ENCODE results near the gene RNPS1. TPM values are rescaled to one million over a fixed set of nuclear protein-coding genes. Genes with fewer than 3 reads are reported as not detected.

RNPS1 gene
- total and polyA plus RNA-seq, 9 of the 15 experiments (the other 6 are each of a cell fraction or from before 2014, with no cell fraction given), result 44.9 to 338 (median 202) TPM

- TF ChIP-seq, protein P1, sequence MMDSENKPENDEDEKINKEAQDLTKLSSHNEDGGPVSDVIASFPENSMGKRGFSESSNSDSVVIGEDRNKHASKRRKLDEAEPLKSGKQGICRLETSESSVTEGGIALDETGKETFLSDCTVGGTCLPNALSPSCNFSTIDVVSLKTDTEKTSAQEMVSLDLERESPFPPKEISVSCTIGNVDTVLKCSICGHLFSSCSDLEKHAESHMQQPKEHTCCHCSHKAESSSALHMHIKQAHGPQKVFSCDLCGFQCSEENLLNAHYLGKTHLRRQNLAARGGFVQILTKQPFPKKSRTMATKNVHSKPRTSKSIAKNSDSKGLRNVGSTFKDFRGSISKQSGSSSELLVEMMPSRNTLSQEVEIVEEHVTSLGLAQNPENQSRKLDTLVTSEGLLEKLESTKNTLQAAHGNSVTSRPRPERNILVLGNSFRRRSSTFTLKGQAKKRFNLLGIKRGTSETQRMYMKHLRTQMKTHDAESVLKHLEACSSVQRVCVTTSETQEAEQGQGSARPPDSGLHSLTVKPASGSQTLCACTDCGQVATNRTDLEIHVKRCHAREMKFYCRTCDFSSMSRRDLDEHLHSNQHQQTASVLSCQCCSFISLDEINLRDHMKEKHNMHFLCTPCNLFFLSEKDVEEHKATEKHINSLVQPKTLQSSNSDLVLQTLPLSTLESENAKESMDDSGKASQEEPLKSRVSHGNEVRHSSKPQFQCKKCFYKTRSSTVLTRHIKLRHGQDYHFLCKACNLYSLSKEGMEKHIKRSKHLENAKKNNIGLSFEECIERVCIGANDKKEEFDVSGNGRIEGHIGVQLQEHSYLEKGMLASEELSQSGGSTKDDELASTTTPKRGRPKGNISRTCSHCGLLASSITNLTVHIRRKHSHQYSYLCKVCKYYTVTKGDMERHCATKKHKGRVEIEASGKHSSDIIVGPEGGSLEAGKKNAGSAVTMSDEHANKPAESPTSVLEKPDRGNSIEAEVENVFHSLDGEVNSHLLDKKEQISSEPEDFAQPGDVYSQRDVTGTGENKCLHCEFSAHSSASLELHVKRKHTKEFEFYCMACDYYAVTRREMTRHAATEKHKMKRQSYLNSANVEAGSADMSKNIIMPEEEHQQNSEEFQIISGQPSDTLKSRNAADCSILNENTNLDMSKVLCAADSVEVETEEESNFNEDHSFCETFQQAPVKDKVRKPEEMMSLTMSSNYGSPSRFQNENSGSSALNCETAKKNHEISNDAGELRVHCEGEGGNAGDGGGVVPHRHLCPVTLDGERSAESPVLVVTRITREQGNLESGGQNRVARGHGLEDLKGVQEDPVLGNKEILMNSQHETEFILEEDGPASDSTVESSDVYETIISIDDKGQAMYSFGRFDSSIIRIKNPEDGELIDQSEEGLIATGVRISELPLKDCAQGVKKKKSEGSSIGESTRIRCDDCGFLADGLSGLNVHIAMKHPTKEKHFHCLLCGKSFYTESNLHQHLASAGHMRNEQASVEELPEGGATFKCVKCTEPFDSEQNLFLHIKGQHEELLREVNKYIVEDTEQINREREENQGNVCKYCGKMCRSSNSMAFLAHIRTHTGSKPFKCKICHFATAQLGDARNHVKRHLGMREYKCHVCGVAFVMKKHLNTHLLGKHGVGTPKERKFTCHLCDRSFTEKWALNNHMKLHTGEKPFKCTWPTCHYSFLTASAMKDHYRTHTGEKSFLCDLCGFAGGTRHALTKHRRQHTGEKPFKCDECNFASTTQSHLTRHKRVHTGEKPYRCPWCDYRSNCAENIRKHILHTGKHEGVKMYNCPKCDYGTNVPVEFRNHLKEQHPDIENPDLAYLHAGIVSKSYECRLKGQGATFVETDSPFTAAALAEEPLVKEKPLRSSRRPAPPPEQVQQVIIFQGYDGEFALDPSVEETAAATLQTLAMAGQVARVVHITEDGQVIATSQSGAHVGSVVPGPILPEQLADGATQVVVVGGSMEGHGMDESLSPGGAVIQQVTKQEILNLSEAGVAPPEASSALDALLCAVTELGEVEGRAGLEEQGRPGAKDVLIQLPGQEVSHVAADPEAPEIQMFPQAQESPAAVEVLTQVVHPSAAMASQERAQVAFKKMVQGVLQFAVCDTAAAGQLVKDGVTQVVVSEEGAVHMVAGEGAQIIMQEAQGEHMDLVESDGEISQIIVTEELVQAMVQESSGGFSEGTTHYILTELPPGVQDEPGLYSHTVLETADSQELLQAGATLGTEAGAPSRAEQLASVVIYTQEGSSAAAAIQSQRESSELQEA (IDR thresholded peaks at IDR 0.05; ENCODE audit: low read depth), result no peak
- TF ChIP-seq UBTF (IDR thresholded peaks at IDR 0.05; ENCODE audit: borderline replicate concordance in 1 of 2, low read depth in 2 of 2, low read length in 2 of 2) (peak; percentile 12 to 60; a peak in 2 of 4 replicates), SUPT5H (IDR thresholded peaks at IDR 0.05) (peak; percentile 79), ARID3B (CRISPR knock-in tag; IDR thresholded peaks at IDR 0.05; ENCODE audit: borderline replicate concordance) (no peak), TBL1XR1 (IDR thresholded peaks at IDR 0.05; ENCODE audit: low read length in 2 of 2) (peak in 1 of 2 experiments; percentile 27; a peak in 1 of 4 replicates), TAL1 (IDR thresholded peaks at IDR 0.05) (no peak), KLF16 (IDR thresholded peaks at IDR 0.05) (peak; percentile 81), CCAR2 (IDR thresholded peaks at IDR 0.05; ENCODE audit: low read depth, low read length) (no peak), CBFB (CRISPR knock-in tag; IDR thresholded peaks at IDR 0.05) (peak; percentile 95)
- TF ChIP-seq, protein P2, sequence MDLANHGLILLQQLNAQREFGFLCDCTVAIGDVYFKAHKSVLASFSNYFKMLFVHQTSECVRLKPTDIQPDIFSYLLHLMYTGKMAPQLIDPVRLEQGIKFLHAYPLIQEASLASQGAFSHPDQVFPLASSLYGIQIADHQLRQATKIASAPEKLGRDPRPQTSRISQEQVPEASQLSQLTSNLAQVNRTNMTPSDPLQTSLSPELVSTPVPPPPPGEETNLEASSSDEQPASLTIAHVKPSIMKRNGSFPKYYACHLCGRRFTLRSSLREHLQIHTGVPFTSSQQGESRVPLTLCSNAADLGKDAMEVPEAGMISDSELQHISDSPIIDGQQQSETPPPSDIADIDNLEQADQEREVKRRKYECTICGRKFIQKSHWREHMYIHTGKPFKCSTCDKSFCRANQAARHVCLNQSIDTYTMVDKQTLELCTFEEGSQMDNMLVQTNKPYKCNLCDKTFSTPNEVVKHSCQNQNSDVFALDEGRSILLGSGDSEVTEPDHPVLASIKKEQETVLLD (IDR thresholded peaks at IDR 0.05), result no peak
- TF ChIP-seq, protein P3, sequence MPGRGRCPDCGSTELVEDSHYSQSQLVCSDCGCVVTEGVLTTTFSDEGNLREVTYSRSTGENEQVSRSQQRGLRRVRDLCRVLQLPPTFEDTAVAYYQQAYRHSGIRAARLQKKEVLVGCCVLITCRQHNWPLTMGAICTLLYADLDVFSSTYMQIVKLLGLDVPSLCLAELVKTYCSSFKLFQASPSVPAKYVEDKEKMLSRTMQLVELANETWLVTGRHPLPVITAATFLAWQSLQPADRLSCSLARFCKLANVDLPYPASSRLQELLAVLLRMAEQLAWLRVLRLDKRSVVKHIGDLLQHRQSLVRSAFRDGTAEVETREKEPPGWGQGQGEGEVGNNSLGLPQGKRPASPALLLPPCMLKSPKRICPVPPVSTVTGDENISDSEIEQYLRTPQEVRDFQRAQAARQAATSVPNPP (IDR thresholded peaks at IDR 0.05; ENCODE audit: borderline replicate concordance, insufficient read depth, insufficient read length), result no peak
These were observed 16.4 kb downstream of the RNPS1 start, which contains the start of gene ECI1 (continued) for GRCh38 chr16:2251296-2252111.

Measured in K562 (cell line).